HG03439 (cell line): Measurements from ENCODE around the gene ZGPAT.

Experiments used
- ATAC-seq: cut with Tn5 transposase; IDR thresholded peaks from one replicate; pipeline ENCODE4 v1.9.1; 2021; ENCODE audit warnings: mild to moderate bottlenecking, moderate library complexity; ENCODE audit not compliant: unreplicated experiment

ZGPAT gene

DNA sequence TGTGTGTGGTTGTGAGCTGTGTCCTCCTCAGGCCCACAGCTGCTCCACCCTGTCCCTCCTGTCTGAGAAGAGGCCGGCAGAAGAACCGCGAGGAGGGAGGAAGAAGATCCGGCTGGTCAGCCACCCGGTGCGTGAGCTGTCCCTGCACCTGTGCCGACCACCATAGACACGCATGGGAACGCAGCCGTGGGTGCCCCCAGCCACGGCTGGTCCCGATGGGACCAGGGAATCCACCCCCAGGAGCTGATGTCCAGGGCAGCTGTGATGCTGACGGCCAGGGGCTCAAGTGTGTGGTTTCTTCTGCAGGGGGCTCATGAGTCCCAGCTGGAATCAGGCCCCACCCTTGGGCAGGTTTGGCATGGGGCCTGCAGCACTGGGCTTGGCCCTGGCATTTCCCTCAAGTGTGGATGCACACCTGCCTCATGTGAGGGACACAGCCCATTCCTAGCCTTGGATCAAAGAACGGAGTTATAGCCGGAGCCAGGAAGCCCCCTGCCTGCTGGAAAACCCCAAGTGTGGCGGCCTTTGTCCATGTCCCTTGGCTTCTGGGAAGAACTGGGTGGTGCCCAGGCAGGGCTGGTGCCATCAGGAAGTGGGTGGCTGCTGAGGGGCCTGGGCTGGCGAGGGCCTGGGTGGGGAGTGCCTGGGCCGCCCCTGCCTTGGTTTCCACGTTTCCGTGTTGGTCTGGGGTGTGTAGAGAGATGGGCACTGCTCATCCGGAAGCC, 16.0 kb upstream of the ZGPAT start:
- ATAC-seq, result no peak

DNA sequence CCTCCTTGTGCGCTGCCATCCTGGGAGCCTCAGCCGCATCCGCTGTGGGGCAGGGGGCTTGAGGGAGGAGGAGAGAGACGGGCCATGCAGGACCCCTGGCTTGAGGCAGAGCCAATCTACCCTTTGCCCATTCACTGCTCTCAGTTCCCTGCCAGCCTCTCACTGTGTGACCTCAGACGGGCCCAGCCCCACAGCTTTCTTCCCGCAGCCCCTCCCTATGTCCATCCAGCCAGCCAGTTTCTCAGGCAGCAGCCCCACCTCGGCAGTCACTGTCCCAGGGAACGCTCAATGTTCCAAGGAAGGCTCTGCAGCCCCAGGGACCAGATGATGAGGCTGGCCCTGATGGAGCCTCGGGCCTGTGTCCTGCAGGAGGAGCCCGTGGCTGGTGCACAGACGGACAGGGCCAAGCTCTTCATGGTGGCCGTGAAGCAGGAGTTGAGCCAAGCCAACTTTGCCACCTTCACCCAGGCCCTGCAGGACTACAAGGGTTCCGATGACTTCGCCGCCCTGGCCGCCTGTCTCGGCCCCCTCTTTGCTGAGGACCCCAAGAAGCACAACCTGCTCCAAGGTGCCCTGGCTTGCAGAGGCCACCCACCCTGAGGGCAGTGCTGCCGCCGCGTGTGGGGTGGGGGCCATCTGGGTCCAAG, 15.3 kb upstream of the ZGPAT start:
- no peak for ATAC-seq

DNA sequence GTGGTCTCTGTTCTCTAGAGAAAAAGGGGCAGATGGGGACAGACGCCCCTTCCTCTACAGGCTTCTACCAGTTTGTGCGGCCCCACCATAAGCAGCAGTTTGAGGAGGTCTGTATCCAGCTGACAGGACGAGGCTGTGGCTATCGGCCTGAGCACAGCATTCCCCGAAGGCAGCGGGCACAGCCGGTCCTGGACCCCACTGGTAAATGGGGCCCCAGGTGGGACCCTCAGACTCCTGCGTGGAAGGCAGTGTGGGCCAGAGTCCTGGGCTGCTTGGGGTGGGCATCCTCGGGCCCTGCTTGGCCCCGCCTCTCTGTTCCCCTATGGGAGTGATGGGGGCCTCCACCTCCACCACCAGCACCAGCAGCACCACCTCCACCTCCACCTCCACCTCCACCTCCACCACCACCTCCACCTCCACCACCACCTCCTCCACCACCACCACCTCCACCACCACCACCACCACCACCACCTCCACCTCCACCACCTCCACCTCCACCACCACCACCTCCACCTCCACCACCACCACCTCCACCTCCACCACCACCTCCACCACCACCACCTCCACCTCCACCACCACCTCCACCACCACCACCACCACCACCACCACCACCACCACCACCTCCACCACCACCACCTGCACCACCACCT, 14.6 kb upstream of the ZGPAT start:
- no peak for ATAC-seq

DNA sequence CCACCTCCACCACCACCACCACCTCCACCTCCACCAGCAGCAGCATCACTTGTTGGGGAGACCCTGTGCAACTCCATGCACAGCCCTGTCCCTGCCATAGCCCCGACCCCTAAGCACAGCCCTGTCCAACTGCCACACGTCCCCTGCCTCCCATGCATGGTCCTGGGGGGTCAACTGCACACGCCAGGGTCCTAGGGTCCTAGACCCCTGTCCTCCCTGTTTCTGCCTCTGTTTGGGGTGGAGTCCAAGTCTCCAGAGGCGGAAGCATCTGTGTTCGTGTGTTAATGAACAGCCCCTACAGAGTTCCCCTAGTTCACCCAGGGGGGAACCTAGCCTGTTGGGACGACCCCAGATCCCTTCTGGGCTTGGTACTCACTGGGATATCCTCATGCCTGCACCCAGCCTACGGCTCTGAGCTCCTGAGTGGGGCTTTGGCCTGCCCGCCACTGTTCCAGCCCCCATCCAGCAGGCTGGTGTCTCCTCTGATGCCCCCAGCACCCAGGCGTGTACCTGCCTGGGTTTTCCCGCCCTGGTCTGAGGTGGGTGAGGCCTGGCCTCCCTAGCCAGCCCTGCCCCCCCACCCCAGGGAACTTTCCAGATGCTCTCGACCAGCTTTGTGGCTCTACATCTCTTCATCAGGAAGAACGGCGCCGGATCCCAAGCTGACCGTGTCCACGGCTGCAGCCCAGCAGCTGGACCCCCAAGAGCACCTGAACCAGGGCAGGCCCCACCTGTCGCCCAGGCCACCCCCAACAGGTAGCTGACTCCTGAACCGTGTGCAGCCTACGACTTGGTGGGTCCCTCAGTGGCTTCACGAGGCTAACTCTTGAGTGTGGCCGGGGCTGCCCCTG, 13.9 kb upstream of the ZGPAT start:
- ATAC-seq, result no peak

DNA sequence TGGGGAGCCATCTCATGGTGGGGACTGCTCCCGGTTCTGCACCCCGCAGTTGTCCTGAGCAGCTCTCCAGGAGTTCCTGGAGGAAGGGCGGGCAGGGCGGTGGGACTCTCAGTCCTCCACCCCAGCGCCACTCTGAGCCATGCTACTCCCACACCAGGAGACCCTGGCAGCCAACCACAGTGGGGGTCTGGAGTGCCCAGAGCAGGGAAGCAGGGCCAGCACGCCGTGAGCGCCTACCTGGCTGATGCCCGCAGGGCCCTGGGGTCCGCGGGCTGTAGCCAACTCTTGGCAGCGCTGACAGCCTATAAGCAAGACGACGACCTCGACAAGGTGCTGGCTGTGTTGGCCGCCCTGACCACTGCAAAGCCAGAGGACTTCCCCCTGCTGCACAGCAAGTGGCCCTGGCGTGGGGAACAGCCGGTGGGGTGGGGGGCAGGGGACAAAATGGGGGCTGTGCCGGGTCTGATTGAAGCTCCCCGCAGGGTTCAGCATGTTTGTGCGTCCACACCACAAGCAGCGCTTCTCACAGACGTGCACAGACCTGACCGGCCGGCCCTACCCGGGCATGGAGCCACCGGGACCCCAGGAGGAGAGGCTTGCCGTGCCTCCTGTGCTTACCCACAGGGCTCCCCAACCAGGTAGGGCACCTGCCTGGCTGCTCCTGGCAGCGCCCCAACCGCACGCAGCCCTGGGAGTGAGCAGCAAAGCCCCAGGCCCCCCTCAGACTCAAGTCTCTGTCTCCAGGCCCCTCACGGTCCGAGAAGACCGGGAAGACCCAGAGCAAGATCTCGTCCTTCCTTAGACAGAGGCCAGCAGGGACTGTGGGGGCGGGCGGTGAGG, 13.0 kb upstream of the ZGPAT start:
- no peak for ATAC-seq

DNA sequence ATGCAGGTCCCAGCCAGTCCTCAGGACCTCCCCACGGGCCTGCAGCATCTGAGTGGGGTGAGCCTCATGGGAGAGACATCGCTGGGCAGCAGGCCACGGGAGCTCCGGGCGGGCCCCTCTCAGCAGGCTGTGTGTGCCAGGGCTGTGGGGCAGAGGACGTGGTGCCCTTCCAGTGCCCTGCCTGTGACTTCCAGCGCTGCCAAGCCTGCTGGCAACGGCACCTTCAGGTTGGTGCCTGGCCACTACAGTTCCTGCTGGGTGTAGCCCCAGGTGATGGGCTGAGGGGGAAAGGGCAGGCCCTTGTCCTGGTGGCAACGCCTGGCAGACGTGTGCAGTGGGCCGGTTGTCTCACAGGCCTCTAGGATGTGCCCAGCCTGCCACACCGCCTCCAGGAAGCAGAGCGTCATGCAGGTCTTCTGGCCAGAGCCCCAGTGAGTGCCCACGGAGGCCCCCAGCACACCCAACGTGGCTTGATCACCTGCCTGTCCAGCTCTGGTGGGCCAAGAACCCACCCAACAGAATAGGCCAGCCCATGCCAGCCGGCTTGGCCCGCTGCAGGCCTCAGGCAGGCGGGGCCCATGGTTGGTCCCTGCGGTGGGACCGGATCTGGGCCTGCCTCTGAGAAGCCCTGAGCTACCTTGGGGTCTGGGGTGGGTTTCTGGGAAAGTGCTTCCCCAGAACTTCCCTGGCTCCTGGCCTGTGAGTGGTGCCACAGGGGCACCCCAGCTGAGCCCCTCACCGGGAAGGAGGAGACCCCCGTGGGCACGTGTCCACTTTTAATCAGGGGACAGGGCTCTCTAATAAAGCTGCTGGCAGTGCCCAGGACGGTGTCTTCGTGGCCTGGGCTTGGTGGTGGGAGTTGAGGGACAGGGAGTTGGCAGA, 12.2 kb upstream of the ZGPAT start:
- no peak for ATAC-seq

DNA sequence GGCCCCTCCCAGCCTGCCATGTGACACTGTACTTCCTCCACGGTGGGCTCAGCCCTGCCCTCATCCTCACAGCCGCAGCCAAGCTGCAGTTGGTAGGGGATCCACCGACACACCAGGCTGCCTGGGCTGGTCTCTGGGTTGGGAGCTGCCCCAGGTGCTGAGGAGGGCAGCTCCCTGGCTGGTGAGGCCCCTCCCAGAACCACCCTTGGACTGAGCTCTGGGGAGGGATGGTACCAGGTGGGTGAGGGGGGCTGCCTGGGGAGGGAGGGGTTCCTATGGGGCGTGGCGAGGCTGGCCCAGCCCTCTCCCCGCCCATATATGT, 11.6 kb upstream of the ZGPAT start:
- ATAC-seq, result no peak

DNA sequence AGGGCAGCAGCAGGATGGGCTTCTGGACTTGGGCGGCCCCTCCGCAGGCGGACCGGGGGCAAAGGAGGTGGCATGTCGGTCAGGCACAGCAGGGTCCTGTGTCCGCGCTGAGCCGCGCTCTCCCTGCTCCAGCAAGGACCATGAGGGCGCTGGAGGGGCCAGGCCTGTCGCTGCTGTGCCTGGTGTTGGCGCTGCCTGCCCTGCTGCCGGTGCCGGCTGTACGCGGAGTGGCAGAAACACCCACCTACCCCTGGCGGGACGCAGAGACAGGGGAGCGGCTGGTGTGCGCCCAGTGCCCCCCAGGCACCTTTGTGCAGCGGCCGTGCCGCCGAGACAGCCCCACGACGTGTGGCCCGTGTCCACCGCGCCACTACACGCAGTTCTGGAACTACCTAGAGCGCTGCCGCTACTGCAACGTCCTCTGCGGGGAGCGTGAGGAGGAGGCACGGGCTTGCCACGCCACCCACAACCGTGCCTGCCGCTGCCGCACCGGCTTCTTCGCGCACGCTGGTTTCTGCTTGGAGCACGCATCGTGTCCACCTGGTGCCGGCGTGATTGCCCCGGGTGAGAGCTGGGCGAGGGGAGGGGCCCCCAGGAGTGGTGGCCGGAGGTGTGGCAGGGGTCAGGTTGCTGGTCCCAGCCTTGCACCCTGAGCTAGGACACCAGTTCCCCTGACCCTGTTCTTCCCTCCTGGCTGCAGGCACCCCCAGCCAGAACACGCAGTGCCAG, 11.0 kb upstream of the ZGPAT start, which contains the start of gene TNFRSF6B:
Gene TNFRSF6B (plus strand): TSS at position 25 of the 729 bp plus-strand sequence. CDS start 116 bp downstream, at position 141.
- ATAC-seq, result no peak

DNA sequence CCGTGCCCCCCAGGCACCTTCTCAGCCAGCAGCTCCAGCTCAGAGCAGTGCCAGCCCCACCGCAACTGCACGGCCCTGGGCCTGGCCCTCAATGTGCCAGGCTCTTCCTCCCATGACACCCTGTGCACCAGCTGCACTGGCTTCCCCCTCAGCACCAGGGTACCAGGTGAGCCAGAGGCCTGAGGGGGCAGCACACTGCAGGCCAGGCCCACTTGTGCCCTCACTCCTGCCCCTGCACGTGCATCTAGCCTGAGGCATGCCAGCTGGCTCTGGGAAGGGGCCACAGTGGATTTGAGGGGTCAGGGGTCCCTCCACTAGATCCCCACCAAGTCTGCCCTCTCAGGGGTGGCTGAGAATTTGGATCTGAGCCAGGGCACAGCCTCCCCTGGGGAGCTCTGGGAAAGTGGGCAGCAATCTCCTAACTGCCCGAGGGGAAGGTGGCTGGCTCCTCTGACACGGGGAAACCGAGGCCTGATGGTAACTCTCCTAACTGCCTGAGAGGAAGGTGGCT, 10.4 kb upstream of the ZGPAT start:
- ATAC-seq, result no peak

DNA sequence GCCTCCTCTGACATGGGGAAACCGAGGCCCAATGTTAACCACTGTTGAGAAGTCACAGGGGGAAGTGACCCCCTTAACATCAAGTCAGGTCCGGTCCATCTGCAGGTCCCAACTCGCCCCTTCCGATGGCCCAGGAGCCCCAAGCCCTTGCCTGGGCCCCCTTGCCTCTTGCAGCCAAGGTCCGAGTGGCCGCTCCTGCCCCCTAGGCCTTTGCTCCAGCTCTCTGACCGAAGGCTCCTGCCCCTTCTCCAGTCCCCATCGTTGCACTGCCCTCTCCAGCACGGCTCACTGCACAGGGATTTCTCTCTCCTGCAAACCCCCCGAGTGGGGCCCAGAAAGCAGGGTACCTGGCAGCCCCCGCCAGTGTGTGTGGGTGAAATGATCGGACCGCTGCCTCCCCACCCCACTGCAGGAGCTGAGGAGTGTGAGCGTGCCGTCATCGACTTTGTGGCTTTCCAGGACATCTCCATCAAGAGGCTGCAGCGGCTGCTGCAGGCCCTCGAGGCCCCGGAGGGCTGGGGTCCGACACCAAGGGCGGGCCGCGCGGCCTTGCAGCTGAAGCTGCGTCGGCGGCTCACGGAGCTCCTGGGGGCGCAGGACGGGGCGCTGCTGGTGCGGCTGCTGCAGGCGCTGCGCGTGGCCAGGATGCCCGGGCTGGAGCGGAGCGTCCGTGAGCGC, 9.8 kb upstream of the ZGPAT start:
- ATAC-seq, result no peak

DNA sequence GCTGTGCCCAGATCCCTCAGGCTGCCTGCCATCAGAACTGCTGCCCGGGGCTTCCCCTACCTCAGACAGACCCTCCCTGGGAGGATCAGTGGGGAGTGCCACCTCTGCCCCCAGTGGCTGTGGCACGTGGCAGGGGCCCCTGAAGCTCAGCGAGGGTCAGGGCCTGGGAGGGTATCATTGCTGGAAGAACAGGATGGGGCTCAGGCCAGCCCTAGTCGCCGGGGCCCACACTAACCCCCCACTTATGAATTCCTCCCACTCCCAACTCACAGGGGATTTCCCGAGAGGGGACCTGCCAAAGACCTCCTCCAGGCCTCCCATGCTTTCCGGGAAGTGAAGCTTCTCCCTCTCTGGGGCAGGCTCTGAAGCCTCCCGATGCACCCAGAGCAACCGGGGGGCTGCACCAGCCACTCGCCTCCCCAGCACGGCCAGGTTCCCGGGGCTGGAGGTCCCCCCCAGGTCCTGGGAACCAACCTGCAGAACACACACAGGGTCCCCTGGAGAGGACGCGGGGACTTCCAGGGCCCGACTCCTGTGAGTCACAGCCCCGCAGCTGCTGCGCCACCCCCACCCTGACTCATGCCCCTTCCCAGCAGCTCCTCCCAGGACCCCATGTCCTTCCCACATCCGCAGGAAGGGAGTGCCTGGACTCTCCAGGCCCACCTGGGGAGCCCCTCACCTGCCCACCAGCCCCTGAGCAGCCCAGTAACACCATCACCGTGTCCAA, 8.9 kb upstream of the ZGPAT start:
- no peak for ATAC-seq

DNA sequence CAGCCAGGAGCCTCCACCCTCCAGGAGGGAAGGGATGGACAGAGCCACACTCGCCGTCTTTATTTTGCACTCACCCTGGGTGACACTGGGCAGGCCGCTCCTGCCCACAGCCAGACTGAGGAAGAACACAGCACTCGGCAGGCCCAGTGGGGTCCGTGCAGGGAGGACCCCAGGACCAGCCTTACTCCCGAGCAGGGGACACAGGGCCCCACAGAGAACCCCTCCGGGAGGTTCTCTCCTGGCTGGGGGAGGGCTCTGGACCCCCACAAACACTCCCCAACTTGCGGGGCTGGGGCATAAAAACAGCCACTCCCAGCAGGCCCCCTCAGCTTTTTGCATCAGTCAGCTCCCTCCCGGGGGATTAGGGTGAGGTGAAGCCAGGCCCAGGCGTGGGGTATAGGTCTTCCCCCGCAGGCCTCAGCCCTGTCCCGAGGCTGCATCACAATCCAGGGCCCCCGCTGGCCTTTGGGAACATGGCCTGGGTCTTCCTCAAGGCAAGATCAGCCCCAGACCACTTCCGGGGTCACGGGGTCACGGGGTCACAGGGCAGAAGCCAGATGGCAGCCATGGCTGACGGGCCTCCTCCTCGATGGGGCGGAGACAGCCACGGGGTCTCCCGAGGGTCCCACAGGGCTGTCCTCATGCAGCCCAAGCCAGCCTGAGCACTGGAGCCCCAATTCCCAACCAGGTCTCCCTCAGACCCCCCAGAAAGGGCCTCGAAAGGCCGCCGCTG, 8.2 kb upstream of the ZGPAT start:
- no peak for ATAC-seq

DNA sequence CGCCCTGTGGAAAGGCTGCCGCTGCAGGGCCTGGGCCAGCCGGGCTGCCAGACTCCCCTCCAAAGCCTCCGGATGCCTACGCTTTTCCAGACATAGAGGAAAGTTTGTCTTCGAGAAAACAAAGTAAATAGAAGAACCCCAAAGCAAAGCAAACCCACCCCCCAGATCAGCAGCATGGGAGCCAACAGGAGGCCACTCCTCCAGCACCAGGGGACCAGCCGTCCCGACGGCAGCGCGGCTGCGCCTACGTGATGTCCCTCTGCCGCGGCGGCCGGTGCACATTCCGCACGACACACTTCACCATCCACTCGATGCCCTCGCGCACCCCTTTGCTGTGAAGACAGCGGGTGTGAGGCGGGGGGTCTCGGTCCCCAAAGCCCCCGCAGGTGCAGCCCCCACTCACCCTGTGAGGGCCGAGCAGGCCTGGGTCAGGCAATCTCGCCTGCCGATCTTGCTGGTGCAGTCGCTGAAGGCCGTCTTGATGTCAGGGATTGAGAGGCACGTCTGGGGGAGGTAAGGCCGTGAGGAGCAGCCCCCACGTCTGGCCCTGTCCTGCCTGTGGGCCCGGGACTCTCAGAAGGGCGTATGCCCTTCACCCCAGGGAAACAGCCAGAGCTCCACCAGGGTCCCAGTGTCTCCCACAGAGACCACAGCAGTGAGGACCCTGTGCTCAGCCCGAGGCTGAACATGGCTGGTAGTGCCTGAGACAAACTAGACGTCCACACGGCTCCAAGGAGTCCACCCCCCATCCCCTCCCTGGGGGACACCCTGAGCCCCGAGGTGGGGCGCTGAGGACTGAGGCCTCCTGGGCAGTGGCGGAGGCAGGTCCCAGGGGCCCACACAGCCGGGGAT, 7.4 kb upstream of the ZGPAT start:
- ATAC-seq, result no peak

DNA sequence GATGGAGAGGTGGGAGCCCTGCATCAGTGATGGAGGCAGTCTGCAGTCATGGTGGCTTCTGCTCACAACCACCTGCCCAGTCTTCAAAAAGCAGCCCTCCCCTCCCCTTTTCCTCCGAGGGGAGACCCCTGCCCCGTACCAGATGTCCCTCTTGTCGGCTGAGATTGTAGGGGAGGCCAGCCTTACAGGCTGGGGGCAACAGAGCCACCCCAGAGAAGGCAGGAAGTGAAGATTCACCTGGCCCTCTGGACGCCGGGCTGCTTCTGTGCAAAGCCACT, 6.8 kb upstream of the ZGPAT start:
- ATAC-seq, result no peak

DNA sequence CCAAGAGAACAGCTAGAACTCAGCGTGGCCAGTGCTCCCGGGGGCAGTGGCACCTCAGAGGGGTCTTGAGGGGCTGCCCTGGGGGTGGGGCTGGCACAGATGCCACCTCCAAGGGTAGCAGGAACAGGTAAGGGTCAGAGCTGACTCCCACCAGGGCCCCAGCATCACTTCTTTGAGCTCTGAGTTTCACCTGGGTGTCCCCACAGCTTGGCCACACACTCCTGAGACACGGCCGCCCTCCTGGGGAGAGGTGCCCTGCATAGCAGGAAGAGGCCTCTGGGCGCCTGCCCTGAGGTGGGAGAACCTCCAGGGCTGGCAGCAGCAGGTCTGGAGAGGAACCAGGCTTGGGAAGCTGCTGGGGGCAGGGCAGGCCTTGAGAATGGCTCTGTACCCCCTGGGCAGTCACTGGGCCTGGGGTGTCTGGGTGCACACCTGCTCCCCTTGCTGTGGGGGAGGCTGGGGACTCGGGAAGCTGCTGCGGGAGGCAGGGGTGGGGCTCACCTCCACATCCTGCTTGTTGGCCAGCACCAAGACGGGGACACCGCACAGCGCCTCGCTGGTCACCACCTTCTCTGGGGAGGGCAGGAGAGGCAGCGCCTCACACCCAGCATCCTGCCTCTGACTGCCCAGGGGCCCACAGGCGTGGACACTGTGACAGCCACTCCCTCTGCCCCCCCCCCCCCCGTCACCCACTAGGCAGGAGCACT, 6.4 kb upstream of the ZGPAT start:
- no peak for ATAC-seq
